ENCODE measurements around the gene JMJD8.

The JMJD8 gene

DNA sequence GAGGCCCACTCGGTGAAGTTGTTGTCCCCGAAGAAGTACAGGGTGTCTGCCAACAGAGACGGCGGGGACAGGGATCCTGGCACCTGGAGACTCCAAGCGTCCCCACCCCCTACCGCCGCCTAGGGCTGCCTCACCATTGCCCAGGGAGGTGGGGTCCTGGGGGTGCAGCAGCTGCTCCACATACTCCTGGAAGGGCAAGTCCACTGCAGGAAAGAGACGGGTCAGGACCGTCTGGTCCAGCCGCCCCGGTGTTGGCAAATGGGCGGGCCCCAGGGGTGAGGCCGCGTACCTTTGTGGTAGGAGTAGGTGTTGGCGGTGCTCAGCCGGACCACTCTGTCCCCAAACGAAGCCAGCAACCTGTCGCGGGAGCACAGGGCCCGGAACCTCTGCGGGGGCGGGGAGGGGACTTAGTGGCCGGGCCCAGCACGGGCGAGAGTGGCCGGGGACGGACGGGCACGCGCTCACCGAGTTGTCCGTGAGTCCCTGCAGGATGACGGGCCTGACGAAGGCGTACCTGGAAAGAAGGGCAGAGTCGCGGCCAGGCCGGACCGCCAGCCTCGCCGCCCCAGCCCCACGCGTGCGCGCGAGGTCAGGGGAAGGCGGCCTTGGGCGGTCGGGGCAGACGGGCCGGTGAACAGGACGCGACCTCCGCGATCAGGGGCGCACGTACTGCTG is 601 bp downstream of the JMJD8 start (continued):
- TF ChIP-seq ZNF112 (tag by site-specific recombination; IDR thresholded peaks at IDR 0.05) (no peak), SP2 (tag by site-specific recombination; IDR thresholded peaks at IDR 0.05) (peak; percentile 69), HOXA7 (CRISPR knock-in tag; IDR thresholded peaks at IDR 0.05; ENCODE audit: borderline replicate concordance) (no peak), ZNF555 (tag by site-specific recombination; conservative IDR thresholded peaks at IDR 0.05) (no peak), ZNF16 (tag by site-specific recombination; IDR thresholded peaks at IDR 0.05; ENCODE audit: low read depth) (no peak), KLF8 (tag by site-specific recombination; IDR thresholded peaks at IDR 0.05) (peak; percentile 97), GLI4 (tag by site-specific recombination; IDR thresholded peaks at IDR 0.05) (no peak; the same call in 1 of the 2 replicates), ZNF211 (tag by site-specific recombination; IDR thresholded peaks at IDR 0.05; ENCODE audit: low read depth) (no peak), ZNF174 (tag by site-specific recombination; IDR thresholded peaks at IDR 0.05) (no peak), ZNF169 (tag by site-specific recombination; IDR thresholded peaks at IDR 0.05) (peak; percentile 68; the same call in 1 of the 2 replicates), ZNF843 (tag by site-specific recombination; IDR thresholded peaks at IDR 0.05) (peak; percentile 42; the same call in 1 of the 2 replicates), ZNF48 (tag by site-specific recombination; IDR thresholded peaks at IDR 0.05) (no peak), GFI1B (tag by site-specific recombination; IDR thresholded peaks at IDR 0.05) (peak; percentile 4; the same call in 1 of the 2 replicates), ZNF670 (tag by site-specific recombination; IDR thresholded peaks at IDR 0.05; ENCODE audit: low read depth) (no peak), ZNF747 (tag by site-specific recombination; IDR thresholded peaks at IDR 0.05) (no peak), ZNF324 (tag by site-specific recombination; IDR thresholded peaks at IDR 0.05) (peak; percentile 66; the same call in 1 of the 2 replicates), ZNF248 (tag by site-specific recombination; IDR thresholded peaks at IDR 0.05) (no peak), ZNF140 (tag by site-specific recombination; IDR thresholded peaks at IDR 0.05) (no peak), SCRT1 (tag by site-specific recombination; IDR thresholded peaks at IDR 0.05; ENCODE audit: borderline replicate concordance) (peak; percentile 65)
- TF ChIP-seq, protein P1, sequence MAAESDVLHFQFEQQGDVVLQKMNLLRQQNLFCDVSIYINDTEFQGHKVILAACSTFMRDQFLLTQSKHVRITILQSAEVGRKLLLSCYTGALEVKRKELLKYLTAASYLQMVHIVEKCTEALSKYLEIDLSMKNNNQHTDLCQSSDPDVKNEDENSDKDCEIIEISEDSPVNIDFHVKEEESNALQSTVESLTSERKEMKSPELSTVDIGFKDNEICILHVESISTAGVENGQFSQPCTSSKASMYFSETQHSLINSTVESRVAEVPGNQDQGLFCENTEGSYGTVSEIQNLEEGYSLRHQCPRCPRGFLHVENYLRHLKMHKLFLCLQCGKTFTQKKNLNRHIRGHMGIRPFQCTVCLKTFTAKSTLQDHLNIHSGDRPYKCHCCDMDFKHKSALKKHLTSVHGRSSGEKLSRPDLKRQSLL (tag by site-specific recombination; IDR thresholded peaks at IDR 0.05) = no peak
- TF ChIP-seq, protein P2, sequence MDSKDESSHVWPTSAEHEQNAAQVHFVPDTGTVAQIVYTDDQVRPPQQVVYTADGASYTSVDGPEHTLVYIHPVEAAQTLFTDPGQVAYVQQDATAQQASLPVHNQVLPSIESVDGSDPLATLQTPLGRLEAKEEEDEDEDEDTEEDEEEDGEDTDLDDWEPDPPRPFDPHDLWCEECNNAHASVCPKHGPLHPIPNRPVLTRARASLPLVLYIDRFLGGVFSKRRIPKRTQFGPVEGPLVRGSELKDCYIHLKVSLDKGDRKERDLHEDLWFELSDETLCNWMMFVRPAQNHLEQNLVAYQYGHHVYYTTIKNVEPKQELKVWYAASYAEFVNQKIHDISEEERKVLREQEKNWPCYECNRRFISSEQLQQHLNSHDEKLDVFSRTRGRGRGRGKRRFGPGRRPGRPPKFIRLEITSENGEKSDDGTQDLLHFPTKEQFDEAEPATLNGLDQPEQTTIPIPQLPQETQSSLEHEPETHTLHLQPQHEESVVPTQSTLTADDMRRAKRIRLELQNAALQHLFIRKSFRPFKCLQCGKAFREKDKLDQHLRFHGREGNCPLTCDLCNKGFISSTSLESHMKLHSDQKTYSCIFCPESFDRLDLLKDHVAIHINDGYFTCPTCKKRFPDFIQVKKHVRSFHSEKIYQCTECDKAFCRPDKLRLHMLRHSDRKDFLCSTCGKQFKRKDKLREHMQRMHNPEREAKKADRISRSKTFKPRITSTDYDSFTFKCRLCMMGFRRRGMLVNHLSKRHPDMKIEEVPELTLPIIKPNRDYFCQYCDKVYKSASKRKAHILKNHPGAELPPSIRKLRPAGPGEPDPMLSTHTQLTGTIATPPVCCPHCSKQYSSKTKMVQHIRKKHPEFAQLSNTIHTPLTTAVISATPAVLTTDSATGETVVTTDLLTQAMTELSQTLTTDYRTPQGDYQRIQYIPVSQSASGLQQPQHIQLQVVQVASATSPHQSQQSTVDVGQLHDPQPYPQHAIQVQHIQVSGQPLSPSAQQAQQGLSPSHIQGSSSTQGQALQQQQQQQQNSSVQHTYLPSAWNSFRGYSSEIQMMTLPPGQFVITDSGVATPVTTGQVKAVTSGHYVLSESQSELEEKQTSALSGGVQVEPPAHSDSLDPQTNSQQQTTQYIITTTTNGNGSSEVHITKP (tag by site-specific recombination; IDR thresholded peaks at IDR 0.05) = peak; percentile 96
- TF ChIP-seq, protein P3, sequence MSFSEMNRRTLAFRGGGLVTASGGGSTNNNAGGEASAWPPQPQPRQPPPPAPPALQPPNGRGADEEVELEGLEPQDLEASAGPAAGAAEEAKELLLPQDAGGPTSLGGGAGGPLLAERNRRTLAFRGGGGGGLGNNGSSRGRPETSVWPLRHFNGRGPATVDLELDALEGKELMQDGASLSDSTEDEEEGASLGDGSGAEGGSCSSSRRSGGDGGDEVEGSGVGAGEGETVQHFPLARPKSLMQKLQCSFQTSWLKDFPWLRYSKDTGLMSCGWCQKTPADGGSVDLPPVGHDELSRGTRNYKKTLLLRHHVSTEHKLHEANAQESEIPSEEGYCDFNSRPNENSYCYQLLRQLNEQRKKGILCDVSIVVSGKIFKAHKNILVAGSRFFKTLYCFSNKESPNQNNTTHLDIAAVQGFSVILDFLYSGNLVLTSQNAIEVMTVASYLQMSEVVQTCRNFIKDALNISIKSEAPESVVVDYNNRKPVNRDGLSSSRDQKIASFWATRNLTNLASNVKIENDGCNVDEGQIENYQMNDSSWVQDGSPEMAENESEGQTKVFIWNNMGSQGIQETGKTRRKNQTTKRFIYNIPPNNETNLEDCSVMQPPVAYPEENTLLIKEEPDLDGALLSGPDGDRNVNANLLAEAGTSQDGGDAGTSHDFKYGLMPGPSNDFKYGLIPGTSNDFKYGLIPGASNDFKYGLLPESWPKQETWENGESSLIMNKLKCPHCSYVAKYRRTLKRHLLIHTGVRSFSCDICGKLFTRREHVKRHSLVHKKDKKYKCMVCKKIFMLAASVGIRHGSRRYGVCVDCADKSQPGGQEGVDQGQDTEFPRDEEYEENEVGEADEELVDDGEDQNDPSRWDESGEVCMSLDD (tag by site-specific recombination; IDR thresholded peaks at IDR 0.05) = no peak
- TF ChIP-seq, protein P4, sequence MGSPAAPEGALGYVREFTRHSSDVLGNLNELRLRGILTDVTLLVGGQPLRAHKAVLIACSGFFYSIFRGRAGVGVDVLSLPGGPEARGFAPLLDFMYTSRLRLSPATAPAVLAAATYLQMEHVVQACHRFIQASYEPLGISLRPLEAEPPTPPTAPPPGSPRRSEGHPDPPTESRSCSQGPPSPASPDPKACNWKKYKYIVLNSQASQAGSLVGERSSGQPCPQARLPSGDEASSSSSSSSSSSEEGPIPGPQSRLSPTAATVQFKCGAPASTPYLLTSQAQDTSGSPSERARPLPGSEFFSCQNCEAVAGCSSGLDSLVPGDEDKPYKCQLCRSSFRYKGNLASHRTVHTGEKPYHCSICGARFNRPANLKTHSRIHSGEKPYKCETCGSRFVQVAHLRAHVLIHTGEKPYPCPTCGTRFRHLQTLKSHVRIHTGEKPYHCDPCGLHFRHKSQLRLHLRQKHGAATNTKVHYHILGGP (tag by site-specific recombination; IDR thresholded peaks at IDR 0.05) = no peak
- TF ChIP-seq, protein P5, sequence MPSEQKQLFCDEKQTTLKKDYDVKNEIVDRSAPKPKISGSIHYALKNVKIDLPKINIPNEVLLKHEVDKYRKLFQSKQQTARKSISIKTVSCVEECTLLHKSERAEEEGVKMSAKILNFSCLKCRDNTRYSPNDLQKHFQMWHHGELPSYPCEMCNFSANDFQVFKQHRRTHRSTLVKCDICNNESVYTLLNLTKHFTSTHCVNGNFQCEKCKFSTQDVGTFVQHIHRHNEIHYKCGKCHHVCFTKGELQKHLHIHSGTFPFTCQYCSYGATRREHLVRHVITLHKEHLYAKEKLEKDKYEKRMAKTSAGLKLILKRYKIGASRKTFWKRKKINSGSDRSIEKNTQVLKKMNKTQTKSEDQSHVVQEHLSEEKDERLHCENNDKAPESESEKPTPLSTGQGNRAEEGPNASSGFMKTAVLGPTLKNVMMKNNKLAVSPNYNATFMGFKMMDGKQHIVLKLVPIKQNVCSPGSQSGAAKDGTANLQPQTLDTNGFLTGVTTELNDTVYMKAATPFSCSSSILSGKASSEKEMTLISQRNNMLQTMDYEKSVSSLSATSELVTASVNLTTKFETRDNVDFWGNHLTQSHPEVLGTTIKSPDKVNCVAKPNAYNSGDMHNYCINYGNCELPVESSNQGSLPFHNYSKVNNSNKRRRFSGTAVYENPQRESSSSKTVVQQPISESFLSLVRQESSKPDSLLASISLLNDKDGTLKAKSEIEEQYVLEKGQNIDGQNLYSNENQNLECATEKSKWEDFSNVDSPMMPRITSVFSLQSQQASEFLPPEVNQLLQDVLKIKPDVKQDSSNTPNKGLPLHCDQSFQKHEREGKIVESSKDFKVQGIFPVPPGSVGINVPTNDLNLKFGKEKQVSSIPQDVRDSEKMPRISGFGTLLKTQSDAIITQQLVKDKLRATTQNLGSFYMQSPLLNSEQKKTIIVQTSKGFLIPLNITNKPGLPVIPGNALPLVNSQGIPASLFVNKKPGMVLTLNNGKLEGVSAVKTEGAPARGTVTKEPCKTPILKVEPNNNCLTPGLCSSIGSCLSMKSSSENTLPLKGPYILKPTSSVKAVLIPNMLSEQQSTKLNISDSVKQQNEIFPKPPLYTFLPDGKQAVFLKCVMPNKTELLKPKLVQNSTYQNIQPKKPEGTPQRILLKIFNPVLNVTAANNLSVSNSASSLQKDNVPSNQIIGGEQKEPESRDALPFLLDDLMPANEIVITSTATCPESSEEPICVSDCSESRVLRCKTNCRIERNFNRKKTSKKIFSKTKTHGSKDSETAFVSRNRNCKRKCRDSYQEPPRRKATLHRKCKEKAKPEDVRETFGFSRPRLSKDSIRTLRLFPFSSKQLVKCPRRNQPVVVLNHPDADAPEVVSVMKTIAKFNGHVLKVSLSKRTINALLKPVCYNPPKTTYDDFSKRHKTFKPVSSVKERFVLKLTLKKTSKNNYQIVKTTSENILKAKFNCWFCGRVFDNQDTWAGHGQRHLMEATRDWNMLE (tag by site-specific recombination; conservative IDR thresholded peaks at IDR 0.05; ENCODE audit: low read depth) = no peak
- TF ChIP-seq, protein P6, sequence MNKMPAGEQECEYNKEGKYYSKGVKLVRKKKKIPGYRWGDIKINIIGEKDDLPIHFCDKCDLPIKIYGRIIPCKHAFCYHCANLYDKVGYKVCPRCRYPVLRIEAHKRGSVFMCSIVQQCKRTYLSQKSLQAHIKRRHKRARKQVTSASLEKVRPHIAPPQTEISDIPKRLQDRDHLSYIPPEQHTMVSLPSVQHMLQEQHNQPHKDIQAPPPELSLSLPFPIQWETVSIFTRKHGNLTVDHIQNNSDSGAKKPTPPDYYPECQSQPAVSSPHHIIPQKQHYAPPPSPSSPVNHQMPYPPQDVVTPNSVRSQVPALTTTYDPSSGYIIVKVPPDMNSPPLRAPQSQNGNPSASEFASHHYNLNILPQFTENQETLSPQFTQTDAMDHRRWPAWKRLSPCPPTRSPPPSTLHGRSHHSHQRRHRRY (tag by site-specific recombination; IDR thresholded peaks at IDR 0.05) = 0 out of 2 replicates have a peak, but pooled peaks have one; percentile 55

Measured in HEK293 (cell line).